Fibroblast of gingiva (primary cell): Measurements from ENCODE around the gene RAB44.
"Not testable (repeated sequence)": the region's sequence is repeated elsewhere in the genome, so short reads cannot be mapped to it uniquely, and the experiment has no call there.

Source experiments
- DNase-seq: peaks from one replicate; pipeline ENCODE4 v3.0.0-alpha.2; 2011; ENCODE audit warnings: low read depth

The RAB44 gene

DNA sequence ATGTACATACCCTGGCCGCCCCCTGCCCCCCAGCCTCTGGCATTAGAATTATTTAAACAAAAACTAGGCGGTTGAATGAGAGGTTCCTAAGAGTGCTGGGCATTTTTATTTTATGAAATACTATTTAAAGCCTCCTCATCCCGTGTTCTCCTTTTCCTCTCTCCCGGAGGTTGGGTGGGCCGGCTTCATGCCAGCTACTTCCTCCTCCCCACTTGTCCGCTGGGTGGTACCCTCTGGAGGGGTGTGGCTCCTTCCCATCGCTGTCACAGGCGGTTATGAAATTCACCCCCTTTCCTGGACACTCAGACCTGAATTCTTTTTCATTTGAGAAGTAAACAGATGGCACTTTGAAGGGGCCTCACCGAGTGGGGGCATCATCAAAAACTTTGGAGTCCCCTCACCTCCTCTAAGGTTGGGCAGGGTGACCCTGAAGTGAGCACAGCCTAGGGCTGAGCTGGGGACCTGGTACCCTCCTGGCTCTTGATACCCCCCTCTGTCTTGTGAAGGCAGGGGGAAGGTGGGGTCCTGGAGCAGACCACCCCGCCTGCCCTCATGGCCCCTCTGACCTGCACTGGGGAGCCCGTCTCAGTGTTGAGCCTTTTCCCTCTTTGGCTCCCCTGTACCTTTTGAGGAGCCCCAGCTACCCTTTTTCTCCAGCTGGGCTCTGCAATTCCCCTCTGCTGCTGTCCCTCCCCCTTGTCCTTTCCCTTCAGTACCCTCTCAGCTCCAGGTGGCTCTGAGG lies 11.5 kb upstream of the RAB44 start:
- DNase-seq: no peak

DNA sequence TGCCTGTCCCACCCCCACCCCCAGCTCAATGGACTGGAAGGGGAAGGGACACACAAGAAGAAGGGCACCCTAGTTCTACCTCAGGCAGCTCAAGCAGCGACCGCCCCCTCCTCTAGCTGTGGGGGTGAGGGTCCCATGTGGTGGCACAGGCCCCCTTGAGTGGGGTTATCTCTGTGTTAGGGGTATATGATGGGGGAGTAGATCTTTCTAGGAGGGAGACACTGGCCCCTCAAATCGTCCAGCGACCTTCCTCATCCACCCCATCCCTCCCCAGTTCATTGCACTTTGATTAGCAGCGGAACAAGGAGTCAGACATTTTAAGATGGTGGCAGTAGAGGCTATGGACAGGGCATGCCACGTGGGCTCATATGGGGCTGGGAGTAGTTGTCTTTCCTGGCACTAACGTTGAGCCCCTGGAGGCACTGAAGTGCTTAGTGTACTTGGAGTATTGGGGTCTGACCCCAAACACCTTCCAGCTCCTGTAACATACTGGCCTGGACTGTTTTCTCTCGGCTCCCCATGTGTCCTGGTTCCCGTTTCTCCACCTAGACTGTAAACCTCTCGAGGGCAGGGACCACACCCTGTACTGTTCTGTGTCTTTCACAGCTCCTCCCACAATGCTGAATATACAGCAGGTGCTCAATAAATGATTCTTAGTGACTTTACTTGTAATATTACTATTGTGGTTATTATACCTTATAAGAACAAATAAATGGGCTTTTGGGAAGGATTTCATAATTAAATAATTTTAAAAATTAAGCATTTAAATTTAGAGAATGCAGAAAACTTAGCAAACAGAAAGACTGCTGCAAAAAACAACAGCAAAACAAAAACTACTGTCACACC lies 10.7 kb upstream of the RAB44 start:
- no peak for DNase-seq

DNA sequence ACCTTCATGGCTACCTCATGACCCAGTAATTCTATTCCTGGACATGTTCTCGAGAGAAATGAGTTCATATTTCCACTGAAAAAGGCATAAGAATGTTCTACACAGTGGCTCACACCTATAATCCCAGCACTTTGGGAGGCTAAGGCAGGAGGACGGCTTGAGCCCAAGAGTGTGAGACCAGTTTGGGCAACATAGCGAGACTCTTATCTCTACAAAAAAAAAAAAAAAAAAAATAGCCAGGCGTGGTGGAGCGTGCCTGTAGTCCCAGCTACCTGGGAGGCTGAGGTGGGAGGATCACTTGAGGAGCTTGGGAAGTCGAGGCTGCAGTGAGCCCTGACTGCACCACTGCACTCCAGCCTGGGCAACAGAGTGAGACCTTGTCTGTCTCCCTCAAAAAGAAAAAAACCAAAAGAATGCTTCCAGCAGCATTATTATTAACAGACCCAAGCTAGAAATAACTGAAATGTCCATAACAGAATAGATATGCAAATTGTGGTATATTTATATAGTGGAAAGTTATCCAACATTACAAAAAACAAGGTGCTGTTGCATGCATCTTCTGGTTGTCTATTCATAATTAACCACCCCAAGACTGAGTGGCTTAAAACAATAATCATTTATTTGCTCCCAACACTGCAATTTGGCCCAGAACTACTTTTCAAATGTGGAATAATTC lies 9.4 kb upstream of the RAB44 start:
- peak; percentile 53 for DNase-seq

DNA sequence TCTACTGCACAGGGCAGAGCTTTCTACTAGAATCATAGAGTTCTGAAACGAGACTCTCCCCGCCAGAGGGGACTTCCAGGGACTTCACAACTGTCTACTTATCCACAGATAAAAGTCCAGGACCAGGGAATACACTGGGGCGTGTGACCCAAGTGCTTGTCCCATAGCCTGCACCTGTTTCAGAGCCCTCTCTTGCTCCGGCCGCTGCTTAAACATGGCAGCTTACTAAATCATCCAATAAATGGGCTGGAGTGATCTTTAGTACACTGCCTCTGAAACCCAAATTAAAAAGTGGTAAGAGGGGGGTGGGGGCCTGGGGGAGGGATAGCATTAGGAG lies 8.9 kb upstream of the RAB44 start:
- DNase-seq: peak; percentile 43

DNA sequence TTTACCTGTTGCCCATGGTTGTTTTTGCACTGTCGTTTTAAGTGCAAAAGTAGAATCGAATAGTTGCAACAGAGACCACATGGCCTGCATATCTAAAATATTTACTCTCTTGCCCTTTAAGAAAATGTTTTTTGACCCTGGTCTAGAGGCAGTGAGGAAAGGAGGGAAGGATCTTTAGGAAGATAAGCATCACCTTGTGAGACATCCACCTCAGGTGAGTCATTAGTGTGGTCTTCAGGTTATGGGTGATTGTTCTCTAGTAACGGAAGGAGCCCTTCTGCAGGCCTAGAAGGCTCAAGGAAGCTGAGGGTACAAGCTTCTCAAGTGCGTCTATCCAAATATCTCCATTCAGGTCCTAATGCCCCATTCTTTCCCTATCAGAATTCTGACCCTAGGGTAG lies 6.6 kb upstream of the RAB44 start:
- no peak for DNase-seq

DNA sequence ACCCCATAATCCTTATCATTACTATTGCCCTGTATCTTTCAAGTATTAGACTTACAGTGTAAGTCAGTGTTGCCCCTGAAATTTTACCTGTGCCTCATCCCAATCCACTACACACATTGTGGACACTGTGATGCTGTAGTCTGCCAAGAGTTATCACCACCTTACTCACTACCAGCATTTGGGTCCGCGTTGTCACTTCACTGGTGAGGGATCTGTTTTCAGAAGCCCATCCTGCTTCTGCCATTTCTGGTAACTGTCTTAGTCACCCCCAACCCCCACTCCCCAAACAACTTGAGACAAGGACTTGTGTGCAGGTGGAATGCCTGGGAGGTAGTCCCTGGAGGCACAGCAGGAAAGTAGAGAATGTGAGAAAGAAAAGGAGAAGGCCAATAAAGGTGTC lies 6.0 kb upstream of the RAB44 start:
- DNase-seq: no peak

DNA sequence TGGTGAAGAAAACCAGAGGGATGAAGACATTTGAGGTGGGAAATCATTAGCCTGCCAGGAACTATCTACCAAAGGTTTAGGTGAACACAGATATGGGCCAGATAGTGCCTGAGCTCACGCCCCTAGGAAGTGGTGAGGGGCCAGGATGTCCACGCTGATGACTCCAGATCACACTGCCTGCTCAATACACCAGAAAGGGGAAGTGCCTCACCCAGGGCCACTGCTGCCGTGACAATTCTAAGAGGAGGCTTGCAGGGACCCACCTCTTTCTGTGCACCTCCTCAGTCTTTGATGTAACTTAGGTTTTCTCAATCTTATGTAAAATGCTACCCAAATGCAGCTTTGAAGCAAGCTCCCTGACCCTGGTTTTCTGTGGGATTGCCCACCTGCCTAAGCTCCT lies 5.4 kb upstream of the RAB44 start:
- DNase-seq: no peak

DNA sequence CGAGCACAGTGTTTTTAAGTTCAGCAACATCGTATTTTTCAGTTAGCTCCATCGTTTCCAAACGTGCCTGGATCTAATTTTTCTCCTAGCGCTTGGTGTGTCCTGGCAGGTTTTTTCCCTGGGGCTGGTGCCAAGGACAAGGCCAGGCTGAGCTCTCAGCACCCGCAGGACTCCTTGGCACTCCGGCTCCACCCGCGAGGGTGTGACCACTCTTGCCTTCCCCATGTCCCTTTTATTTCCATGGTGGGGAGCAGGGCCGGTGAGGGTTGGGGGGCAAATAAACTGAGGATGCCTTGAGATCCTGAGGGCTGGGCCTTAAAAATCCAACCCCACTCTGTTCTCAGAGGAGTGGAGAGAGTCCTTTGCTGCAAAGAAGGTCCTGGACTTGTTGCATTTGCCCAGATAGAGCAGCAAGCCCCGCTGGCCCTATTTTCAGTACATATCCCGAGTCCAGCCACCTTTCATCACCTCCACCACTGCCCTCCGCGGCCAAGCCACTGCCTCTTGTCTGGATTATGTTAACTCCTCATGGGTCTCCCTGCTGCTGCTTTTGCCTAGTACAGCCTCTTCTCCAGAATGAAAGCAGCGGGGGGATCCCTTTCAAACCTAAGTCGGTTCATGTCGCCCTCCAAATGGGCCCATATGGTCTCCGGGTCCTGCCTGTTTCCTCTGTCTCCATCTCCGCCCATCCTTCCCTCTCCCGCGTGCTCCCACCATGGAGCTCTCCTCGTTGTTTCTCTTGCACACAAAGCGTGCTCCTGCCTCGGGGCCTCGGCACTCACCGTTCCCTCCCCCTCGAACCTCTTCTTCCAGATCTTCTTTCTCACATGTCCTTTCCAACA lies 4.5 kb upstream of the RAB44 start:
- no peak for DNase-seq

DNA sequence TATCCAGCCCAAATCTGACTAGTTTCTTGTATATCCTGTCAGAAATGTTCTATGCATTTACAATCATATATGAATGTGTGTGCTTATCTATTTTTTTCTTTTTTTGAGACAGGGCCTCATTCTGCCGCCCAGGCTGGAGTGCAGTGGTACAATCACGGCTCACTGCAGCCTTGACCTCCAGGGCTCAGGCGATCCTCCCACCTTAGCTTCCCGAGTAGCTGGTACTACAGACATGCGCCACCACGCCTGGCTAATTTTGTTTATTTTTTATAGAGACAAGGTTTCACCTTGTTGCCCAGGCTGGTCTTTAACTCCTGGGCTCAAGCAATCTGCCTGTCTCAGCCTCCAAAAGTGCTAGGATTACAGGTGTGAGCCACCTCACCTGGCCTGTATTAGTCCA lies 3.0 kb upstream of the RAB44 start:
- no peak for DNase-seq

DNA sequence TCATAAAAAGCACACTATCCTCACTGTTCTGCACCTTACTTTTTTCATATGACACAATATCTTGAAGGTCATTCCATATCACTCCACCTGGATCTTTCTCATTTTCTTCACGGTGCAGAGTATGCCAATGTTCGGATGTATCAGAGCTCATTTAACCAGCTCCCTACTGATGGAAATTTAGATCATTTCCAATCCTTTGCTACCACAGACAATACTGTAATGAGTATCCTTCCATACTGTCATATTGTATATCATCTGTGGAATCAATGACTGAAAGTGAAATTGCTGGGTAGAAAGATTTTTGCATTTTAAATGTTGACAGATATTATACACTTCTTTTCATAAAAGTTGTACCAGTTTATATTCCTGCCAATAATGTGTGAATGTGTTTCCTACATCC lies 2.2 kb upstream of the RAB44 start:
- DNase-seq: no peak

DNA sequence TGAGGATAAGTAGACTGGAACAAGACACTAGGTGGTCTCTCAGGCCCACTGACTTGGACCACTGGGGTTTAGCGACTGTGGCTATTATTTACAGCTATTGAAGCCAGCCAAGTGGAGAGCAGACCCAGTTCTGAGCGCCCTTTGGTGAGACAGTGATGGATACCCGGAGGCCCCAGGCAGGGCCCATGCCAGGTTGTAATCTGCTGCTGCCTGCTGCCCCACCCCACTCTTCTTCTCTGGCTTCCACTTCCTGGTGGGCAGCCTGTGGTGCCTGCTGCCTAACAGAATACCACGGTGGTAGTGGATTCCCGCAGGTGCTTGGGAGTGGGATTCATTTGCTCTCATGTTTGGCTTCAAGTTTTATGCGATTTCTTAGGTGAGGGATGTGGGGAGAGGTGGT lies 570 bp downstream of the RAB44 start:
- DNase-seq: no peak

DNA sequence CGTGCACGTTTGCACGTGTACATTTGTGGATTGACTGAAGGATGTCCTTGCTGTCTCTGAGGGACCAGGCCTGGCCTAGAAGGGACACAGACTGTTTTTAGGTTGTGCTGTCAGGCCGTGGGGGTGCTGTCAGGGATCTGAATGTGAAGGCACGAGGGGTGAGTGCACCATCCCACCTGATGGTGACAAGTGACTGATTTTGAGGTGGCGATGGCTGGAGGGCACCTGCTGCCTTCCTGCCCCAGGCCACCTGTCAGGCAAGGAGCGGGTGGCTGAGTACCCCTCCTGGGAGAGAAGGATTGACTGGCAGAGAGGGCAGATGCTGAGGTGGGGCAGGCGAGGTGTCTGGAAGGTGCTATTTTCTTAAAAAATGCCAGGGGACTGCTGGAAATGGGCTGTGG lies 1.2 kb downstream of the RAB44 start:
- DNase-seq: no peak

DNA sequence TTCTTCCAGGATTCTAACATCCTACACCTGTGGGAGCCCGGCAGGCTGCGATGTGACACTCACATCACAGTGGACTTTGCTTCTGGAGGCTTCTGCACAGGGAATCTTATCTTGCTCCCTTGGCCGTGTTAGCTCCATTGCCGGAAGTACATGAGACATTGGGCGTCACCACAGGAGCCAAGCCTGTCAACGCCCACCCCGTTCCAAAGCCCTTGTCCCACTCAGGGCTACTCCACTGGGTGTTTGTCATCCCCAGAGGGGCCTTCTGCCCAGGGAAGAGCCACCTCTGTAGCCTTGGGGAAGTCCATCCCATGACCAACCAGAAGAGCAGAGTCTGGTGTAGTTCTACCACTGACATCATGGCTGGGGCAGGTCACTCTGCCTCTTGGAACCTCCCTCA lies 1.7 kb downstream of the RAB44 start:
- DNase-seq: no peak

DNA sequence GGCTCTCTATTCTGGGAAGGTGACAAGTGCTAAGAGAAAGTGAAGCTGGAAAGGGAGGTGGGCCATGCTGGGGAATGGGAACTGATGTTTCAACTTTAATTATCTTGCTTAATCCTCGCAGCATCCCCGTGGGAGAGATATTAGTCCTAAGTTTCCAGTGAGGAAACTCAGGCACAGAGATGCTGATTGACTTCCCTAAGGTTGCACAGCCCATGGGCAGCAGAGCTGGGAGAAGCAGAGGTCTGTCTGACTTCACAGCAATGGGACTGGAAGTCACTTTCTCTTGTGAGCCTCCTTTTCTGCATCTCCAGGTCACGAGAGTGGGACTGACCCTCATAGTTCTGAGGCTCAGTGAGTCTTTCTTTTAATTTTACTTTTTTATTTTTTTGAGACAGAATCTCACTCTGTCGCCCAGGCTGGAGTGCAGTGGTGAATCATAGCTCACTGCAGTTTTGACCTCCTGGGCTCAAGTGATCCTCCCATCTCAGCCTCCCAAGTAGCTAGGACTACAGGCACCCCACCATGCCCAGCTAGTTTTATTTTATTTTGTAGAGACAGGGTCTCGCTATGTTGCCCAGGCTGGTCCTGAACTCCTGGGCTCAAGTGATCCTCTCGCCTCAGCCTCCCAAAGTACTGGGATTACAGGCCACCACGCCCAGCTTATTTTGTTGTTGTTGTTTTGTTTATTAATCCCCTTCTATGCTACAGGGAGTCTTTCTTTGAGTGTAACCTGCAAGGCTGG lies 2.6 kb downstream of the RAB44 start:
- no peak for DNase-seq

DNA sequence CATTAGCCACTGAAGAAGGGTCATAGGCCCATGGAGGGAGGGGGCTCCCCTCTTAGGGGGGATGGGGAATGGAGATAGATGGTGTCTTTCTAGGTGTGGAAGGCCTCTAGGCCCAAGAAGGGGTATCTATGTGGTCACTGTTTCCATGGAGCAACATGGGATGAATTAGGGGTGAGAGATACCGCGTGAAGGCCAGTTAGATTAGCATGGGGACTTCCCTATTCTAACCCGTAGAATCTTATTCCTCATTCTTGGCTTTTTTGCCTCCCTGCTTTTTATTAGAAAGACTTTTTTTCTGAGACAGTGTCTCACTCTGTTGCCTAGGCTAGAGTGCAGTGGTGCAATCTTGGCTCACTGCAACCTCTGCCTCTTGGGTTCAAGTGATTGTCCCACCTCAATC lies 3.2 kb downstream of the RAB44 start:
- no peak for DNase-seq

DNA sequence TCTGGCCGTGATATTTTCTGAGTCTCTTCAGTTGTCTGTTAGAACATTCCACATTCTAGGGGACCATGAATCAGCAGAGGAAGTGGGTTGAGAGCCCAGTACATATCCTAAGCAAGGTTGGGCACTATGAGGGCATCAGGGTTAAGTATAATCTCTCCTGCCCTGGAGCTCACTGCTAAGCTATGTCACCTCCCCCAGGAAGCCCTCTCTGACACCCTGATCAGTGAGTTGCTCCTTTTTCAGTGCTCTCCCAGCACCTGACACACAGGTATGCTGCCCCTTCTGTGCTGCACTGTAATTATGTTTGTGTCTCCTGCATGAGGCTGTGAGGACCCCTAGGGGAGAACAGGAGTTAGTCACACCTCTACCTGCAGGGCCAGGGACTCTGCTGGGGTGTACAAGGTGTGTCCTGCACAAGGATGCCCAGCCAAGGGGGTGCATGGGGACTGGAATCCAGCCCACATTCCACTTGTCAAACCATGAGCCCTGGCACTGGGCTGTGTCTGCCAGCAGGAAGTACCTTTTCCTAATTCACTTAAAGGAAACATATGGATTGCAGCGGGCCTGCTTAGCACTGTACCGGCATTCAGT lies 3.9 kb downstream of the RAB44 start:
- DNase-seq: no peak

DNA sequence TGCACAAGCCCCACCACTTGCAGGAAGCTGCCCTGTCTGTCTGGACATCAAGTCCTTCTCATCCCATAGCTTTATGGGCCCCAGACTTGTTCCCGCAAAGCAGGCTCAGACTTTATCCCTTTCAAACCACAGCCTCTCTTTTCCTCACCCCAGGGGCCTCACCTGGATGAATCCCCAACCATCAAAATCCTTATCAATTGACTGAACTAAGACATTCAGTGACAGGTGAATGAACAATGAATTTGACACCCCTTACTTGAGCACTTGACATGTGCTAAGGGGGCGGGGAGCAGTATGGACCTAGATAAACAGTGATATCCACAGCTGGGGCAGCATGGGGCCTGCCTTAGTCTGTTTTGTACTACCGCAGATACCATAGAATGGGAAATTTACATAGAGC lies 5.0 kb downstream of the RAB44 start:
- no peak for DNase-seq

DNA sequence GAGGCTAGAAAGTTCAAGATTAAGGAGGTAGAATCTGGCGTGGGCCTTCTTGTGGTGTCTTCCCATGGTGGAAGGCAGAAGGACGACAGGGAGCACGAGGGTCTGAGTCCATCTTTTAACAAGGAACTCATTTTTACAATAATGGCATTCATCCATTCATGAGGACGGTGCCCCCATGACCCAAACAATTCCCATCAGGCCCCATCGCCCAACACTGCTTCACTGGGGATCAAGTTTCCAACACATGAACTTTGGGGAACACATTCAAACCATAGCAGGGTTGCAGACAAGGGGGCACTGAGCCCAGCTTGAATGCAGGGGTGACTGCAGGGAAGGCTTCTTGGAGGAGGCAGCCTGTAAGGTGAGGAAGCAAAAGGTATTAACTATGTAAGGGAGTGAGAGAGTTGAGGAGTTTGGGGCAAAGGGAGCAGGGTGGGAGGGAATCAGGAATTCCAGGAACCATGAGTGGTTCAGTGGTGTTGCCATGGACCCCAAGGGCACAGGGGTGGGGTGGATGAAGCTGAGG lies 5.5 kb downstream of the RAB44 start:
- DNase-seq: no peak

DNA sequence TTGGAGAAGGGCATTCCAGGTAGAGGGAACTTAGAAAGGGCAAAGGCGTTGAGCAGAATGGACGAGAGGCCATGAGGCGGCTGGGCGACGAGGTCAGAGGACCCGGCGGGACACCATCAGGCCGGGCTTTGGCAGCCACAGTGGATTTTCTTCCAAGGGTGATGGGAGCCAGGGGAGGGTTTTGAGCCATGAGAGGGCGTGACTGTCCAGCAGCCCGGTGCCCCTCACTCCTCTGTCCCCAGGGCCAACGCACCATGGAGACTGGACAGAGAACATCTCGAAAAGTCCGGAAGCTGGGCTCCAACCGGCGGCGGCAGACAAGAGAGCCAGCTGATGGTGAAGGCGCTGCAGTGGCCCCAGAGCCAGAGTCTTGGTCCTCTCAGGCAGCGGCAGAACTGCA lies 6.4 kb downstream of the RAB44 start:
- DNase-seq: no peak

DNA sequence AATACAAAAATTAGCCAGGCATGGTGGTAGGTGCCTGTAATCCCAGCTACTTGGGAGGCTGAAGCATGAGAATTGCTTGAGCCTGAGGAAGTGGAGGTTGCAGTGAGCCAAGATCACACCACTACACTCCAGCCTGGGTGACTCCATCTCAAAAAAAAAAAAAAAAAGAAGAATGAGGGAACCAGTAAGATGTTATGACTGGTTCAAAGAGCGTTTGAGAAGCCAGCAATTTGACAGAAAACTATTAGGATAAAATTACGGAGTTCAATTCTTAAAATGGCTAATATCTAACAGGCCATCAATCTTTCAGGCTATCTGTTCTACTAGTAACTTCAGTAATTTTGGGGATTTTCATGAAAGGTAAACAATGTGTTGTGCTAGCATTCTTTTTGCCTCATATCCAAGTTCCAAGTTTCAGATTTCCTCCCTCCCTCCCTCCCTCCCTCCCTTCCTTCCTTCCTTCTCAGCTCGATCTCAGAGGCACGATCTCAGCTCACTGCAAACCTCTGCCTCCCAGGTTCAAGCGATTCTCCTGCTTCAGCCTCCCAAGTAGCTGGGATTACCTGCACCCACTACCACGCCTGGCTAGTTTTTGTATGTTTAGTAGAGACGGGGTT lies 7.4 kb downstream of the RAB44 start:
- not testable (repeated sequence) for DNase-seq

DNA sequence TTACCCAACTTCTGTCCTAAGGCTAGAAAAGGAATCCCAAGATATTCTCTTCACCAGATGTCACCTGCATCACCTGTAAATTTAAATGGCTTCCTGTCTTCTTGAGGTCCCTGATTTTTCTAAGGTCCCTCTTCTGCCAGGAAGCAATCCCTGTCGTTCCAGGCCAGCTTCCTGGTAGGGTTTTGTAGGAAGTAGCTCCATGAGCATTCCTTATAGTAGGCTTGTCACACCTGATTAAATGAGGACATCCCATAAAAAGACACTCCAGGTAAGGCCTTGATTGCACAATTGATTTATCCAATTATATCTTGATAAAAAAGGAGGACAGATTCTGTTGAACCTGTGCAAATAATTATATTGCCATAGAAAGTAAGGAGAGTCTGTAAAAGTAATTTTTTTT lies 8.7 kb downstream of the RAB44 start:
- DNase-seq: no peak
